Left ventricle myocardium inferior (tissue), 1 donor: Measurements from ENCODE around the gene PIK3C2A. TPM values are rescaled to one million over a fixed set of nuclear protein-coding genes. Genes with fewer than 3 reads are reported as not detected.

Experiments used
- DNase-seq: peaks from one replicate; pipeline ENCODE4 v3.0.0-alpha.2; 2020
- H3K27ac ChIP-seq: fragments of 200-600 bp; replicated peaks from 2 replicates; pipeline ENCODE4 v1.8.0; 2021
- H3K27me3 ChIP-seq: fragments of 200-600 bp; 2 replicates; pipeline ENCODE4 v1.8.0; 2021; ENCODE audit warnings: low read depth
- H3K36me3 ChIP-seq: fragments of 200-600 bp; 2 replicates; pipeline ENCODE4 v1.8.0; 2021
- H3K4me1 ChIP-seq: fragments of 200-600 bp; 2 replicates; pipeline ENCODE4 v1.8.0; 2021
- H3K4me3 ChIP-seq: fragments of 200-600 bp; 2 replicates; pipeline ENCODE4 v1.8.0; 2021; ENCODE audit warnings: mild to moderate bottlenecking, moderate library complexity
- H3K9me3 ChIP-seq: fragments of 200-600 bp; replicated peaks from 2 replicates; pipeline ENCODE4 v1.8.0; 2021
- intact Hi-C: fragments of 100-400 bp; cut with micrococcal nuclease; formaldehyde crosslinking; loops from one replicate; pipeline ENCODE4 v1.11.0; 2022
- total RNA-seq: library from RNA; stranded (reverse); fragmentation: NEBNext Ultra II Directional; extraction: Animal tissue kit (Norgen Biotek cat#: 25700); gene quantifications from one replicate; pipeline ENCODE4 v1.2.1, GENCODE V29; 2021
- TF ChIP-seq, protein P1 (sequence below): fragments of 200-600 bp; IDR thresholded peaks from 2 replicates; pipeline ENCODE4 v1.8.0; 2021; ENCODE audit warnings: antibody characterized with exemption, mild to moderate bottlenecking, borderline replicate concordance
- donor health status: DM: no; HTN: yes; CAD: no; lungs with severe emphysema.

Gene PIK3C2A
- total RNA-seq, 1 donor from 2014 or later, result 30.6 TPM

DNA sequence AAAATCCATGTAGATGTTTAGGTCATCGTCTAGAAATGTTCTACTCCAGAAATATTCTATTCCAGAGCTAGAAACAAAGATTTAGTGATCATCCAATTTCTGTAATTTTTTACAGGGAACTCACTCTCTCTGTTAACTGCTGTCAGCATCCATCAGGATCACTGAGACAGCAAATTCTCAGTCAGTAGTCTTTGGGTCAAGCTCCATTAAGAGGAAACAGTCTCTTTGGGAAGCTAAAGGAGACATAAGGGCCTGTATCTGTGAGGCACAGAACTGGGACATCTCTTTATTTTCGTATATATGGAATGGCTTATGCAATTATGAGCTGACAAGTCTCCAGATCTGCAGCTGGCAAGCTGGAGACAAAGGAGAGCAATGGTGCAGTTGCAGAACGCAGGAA lies 48.3 kb downstream of the PIK3C2A start:
- no peak for DNase-seq
- no peak overlapping the region for H3K4me3 ChIP-seq
- no peaks in the 10 kb centered on the region for H3K9me3 ChIP-seq
- no peaks in the 10 kb centered on the region for H3K27me3 ChIP-seq
- intact Hi-C loops, result no loop called here
- peak overlapping the region; percentile 61 for H3K27ac ChIP-seq
- TF ChIP-seq, protein P1, sequence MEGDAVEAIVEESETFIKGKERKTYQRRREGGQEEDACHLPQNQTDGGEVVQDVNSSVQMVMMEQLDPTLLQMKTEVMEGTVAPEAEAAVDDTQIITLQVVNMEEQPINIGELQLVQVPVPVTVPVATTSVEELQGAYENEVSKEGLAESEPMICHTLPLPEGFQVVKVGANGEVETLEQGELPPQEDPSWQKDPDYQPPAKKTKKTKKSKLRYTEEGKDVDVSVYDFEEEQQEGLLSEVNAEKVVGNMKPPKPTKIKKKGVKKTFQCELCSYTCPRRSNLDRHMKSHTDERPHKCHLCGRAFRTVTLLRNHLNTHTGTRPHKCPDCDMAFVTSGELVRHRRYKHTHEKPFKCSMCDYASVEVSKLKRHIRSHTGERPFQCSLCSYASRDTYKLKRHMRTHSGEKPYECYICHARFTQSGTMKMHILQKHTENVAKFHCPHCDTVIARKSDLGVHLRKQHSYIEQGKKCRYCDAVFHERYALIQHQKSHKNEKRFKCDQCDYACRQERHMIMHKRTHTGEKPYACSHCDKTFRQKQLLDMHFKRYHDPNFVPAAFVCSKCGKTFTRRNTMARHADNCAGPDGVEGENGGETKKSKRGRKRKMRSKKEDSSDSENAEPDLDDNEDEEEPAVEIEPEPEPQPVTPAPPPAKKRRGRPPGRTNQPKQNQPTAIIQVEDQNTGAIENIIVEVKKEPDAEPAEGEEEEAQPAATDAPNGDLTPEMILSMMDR, result no peak
- H3K4me1 ChIP-seq, result peaks cover 83% of the 10 kb centered on the region
- H3K36me3 ChIP-seq, result peaks cover 6% of the 10 kb centered on the region

Other genes starting within 250 kb of the PIK3C2A start
- gene PLEKHA7, start 193.6 kb downstream of the PIK3C2A start, total RNA-seq, result 33.2 TPM
- 741 TPM for gene RPS13, start 130.3 kb downstream of the PIK3C2A start, total RNA-seq
- gene NUCB2, start 68.8 kb upstream of the PIK3C2A start, total RNA-seq, result 101 TPM
- gene NCR3LG1, start 143.8 kb upstream of the PIK3C2A start, total RNA-seq, result 0.80 TPM
- gene KCNJ11, start 180.7 kb upstream of the PIK3C2A start, total RNA-seq, result 17.5 TPM